Inferior parietal cortex (tissue), 1 donor: ENCODE results near the gene ERGIC3.
"Not testable (repeated sequence)": the region's sequence is repeated elsewhere in the genome, so short reads cannot be mapped to it uniquely, and the experiment has no call there.

Experiments used
- DNase-seq: peaks from one replicate; pipeline ENCODE4 v3.0.0-alpha.2; 2016; ENCODE audit errors: extremely low spot score

Gene ERGIC3

DNA sequence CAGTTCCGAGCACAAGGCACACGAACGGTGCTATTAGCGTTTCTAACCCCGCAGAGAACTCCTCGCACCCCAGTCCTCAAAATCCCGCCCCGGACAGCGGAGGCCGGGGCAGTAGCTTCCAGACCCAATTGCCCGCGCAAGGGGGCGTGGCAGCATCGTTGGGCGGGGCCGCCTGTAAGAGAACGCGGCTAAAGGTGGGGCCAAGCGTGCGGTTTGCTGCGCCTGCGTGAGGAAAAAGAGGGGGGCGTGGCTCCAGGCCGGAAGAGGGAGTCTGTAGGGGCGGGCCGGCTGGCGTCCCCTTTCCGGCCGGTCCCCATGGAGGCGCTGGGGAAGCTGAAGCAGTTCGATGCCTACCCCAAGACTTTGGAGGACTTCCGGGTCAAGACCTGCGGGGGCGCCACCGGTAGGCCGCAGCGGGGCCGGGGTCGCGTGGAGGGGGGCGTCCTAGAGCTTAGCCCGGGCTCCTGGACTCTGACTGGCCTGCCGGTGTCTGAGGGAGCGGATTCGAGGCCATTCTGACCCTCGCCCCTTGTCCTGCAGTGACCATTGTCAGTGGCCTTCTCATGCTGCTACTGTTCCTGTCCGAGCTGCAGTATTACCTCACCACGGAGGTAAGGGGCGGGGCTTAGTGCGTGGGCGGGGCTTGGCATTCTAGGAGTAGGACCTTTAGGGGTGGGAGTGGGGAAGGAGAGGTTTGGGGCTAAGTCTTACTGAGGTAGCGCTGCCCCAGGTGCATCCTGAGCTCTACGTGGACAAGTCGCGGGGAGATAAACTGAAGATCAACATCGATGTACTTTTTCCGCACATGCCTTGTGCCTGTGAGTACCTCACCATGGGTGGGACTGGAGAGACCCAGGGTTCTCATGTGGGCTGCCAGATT, at the start of gene ERGIC3:
Gene ERGIC3, plus strand, starts transcription at position 296 of the 880 bp plus-strand sequence. Its CDS starts 20 bp downstream, at position 316.
- DNase-seq: peak; percentile 93

DNA sequence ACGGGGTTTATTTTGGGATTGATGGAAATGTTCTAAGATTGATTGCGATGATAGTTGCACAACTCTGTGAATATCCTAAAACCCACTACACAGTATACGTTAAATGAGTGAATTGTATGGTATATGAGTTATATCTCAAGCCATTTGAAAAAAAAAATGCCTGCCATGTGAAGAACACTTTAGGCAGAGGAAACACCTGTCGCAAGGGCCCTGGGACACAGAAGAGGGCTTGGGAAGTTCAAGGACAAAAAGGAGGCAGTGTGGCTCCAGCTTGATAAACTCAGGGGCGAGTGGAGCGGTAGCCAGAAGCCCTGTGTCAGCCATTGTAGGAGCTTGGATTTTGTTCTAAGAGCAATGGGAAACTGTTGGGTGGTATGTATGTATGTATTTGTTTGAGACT, 49.5 kb upstream of the ERGIC3 start:
- no peak for DNase-seq

DNA sequence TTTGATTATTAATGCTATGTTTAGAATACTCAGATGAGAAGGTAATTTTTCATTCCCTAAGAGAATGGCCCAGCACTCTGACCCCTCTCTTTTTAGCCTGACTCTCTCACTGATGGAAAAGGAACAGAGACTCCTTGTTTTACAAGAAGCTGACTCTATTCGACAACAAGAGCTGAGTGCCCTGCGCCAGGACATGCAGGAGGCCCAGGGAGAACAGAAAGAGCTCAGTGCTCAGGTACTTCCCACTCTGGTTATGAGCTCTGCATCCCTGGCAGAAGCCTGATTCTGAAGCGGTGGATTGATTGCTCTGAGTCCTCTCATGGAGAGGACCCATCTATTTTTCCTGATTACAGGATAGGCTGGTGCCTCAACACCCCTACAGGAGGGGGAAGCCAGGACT, 45.4 kb upstream of the ERGIC3 start:
- no peak for DNase-seq

DNA sequence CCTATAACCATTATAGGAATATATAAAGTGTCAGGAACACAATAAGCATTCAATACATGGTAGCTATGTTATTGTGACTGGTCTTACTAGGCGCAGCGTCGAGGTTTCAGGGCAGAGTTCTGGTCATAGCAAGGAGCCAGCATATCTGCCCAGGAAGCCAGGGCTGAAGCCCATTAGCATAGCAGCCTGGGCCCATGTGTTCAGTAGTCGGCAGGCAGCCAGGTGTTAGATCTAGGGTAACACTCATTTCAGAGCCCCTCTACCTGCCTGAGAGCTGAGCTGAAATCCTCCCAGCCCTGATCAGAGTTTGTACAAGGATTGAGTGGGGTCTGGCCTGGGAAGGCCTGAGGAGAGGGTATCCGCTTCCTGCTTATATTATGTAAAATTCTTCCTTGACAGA, 44.6 kb upstream of the ERGIC3 start:
- DNase-seq: no peak

DNA sequence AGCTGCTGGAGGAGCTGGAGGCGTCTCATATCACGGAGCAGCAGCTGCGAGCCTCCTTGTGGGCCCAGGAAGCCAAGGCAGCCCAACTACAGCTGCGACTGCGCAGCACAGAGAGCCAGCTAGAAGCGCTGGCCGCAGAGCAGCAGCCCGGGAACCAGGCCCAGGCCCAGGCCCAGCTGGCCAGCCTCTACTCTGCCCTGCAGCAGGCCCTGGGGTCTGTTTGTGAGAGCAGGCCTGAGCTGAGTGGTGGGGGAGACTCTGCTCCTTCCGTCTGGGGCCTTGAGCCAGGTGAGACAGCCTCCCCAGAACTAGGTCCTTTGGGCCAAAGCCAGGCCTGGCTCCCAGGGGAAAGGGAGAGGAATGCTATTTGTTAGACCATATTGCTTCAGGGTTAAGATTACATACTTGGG, 44.1 kb upstream of the ERGIC3 start:
- DNase-seq: peak; percentile 28

DNA sequence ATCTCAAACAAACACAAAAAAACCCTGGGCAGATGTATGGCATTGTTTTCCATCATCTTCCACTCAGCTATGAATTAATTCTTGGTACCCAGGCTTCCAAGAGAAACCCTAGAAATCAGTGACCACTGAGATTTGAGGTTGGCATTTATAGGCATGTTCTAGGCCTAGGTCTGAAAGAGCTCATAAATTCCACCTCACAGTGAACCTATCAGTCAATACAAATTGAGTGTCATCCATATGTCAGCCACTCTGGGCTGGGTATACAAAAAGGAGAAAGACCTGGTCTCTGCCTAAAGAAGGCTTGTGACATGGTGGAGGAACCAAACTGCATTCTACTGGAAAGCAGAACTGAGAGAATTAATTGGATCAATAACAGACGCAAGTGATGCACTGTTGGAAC, 42.6 kb upstream of the ERGIC3 start:
- no peak for DNase-seq

DNA sequence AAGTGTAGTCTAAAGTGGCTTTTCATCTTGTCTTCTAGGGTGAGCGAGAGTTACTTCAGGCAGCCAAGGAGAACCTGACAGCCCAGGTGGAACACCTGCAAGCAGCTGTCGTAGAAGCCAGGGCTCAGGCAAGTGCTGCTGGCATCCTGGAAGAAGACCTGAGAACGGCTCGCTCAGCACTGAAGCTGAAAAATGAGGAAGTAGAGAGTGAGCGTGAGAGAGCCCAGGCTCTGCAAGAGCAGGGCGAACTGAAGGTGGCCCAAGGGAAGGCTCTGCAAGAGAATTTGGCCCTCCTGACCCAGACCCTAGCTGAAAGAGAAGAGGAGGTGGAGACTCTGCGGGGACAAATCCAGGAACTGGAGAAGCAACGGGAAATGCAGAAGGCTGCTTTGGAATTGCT, 39.5 kb upstream of the ERGIC3 start:
- DNase-seq: no peak

DNA sequence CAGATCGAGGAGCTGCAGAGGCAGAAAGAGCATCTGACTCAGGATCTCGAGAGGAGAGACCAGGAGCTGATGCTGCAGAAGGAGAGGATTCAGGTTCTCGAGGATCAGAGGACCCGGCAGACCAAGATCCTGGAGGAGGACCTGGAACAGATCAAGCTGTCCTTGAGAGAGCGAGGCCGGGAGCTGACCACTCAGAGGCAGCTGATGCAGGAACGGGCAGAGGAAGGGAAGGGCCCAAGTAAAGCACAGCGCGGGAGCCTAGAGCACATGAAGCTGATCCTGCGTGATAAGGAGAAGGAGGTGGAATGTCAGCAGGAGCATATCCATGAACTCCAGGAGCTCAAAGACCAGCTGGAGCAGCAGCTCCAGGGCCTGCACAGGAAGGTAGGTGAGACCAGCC, 38.6 kb upstream of the ERGIC3 start:
- DNase-seq: no peak

DNA sequence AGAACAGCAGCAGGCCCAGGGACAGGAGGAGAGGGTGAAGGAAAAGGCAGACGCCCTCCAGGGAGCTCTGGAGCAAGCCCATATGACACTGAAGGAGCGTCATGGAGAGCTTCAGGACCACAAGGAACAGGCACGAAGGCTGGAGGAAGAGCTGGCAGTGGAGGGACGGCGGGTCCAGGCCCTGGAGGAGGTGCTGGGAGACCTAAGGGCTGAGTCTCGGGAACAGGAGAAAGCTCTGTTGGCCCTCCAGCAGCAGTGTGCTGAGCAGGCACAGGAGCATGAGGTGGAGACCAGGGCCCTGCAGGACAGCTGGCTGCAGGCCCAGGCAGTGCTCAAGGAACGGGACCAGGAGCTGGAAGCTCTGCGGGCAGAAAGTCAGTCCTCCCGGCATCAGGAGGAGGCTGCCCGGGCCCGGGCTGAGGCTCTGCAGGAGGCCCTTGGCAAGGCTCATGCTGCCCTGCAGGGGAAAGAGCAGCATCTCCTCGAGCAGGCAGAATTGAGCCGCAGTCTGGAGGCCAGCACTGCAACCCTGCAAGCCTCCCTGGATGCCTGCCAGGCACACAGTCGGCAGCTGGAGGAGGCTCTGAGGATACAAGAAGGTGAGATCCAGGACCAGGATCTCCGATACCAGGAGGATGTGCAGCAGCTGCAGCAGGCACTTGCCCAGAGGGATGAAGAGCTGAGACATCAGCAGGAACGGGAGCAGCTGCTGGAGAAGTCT, 37.9 kb upstream of the ERGIC3 start:
- no peak for DNase-seq

DNA sequence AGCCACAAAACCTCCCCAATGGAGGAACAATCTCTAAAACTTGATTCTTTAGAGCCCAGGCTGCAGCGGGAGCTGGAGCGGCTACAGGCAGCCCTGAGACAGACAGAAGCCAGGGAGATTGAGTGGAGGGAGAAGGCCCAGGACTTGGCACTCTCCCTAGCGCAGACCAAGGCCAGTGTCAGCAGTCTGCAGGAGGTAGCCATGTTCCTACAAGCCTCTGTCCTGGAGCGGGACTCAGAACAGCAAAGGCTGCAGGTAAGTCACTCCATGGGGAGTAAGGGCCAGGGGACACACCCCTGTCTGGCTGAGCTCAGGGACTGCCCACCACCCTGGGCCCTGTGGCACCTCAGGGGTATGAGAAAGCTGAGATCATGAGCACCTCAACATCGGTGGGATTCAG, 37.1 kb upstream of the ERGIC3 start:
- DNase-seq: no peak

DNA sequence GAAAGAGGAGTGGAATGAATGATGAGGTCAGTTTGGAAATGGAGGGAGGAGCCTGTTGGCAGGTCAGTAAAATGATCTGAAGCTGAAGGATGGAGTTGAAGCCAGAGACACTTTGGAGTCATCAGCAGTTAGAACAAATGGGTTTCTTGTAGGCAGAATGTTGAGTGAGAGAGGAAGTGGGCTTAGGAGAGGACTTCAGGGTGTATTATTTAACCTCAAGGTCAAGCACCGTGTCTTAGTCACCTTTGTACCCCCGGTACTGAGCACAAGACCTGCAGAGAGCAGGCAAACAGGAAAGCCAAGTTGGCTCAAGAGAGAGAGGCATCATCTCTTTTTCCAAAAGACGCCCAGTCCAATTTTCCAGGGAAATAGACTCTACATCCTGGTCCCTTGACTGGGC, 35.7 kb upstream of the ERGIC3 start:
- no peak for DNase-seq

DNA sequence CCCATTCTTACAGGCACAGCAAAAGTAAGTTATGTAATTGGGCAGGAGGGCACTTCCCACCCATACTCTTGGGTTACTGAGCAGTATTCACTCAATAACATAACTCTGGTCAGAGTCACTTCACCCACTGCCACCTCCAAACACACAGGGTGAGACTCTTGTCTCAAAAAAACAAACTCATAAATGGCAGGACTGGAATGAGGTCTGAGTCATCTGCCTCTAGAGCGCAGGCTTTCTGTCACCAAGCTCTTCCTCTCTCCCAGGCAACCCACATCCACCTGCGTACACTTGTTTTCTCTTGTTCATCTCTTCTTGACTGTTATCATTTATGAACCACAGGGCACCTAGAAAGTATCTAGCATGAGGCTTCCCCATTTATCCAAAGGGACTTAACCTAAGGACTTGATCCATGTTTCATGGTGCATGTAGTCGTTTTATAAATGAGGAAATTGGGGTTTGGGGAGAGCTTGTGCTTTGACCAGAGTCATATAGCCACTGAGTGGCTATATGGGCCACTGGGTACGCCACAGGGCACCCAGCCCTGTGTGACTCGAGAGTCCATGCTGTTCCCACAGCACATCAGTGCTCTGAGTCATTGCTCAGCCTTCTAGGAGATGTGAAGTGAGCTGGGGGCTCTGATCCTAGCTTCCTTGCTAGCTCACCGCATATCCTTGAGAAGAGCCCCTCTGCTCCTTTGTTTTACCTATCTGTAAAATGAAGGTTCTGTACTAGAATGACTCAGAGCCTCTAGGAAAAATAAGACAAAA, 34.8 kb upstream of the ERGIC3 start:
- no peak for DNase-seq

DNA sequence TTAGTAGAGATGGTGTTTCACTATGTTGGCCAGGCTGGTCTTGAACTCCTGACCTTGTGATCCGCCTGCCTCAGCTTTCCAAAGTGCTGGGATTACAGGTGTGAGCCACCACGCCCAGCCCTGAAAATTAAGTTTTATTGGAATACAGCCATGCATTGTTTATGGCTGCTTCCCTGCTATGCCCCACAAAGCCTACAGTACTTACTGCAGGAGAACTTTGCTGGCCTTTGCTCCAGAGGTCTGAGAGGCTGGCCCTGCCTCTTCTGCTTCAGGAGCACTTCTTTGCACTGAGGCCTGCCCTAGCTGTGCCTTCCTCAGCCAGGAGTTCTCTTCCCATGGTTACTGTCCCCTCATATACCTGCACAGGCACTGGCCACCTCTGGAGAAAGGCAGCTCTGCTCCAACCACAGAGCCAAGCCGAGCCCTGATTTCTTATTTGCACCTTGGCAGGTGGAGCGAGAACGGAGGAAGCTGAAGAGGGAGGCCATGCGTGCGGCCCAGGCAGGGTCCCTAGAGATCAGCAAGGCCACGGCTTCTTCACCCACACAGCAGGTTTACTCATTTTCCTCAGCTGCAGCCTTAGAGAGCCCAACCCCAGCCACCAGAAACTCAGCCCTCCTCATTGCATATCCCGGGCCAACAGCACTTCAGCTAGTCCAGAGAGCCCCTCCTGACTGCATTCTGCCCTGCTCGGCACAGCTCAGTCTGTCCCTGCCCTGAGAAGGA, 33.2 kb upstream of the ERGIC3 start:
- no peak for DNase-seq

DNA sequence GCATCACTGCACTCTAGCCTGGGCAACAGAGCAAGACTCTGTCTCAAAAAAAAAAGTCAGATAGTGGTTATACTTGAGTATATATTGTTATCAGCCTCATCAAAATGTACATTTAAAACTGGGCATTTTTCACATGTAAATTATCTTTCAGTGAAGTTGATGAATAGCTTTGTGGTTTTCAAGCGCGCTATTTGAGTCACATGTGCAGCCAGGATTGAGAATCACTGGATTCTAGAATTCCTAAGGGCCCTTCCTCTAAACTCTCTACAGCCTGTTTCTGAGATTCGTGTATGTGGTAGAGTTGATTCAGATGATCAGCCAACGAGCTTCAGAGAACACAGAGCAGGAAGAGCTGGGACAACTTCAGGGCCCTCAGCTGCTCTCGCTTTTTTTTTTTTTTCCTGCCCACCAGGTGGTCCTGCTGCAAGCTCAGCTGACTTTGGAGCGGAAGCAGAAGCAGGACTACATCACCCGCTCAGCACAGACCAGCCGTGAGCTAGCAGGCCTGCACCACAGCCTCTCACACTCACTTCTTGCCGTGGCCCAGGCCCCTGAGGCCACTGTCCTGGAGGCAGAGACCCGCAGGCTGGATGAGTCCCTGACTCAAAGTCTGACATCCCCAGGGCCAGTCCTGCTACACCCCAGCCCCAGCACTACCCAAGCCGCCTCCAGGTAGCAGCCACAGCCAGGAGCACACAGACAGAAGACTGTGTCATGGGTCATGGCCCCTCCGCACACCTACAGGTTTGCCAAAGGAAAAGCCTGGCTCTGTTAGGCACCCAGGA, 30.7 kb upstream of the ERGIC3 start:
- no peak for DNase-seq

DNA sequence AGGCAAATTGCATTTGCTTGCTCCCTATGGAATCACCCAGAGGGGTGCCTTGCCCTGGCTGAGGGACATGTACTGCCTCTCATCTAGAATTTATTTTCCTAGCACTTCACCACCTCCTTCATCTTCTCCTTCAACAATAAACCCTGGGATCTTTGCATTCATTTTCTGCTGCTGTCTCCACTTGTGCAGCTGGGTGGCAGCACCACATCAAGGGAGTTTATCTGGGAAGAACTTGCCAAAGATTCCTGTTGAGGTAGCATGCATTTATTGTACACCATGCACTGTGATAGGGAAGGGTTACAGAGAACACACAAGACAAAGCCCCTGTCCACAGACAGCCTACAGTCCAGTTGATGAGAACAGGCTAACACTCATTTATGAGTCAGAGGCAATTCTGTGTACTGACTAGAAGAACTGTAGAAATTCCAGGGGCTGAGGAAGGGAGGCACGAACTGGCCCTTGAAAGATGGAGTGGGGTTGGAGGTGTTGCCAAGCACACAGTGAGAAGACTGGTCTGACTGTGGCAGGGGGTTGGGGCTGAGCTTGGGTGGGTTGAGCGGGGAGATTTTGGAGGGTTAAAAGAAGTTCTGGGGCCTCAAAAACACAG, 30.0 kb upstream of the ERGIC3 start:
- DNase-seq: peak; percentile 63

DNA sequence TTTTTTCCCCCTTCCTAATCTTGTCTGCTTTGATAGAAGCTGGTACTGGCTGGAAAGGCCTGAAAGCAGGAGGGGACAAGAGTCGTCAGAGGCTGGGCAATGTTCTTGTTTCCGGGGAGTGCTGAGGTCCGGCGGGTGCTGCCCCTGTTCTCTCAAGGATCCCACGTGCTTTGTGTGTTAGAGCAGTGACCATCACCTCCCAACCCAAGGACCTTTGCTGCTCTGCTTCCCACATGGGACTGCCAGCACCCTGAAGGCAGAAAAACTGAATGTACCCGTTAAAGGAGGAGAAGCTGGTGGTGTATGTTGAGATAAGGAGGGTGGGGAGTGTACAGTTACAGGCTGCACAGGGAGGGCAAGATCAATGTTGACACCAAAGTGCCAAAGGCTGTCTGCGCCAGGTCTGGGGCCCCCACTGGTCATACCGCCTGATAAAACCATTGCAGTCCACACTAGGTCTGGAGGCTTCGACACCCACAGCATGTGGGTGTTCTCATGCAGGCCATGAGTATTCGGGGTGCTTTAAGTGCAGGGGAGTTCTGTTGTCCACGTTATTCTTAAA, 27.4 kb upstream of the ERGIC3 start:
- DNase-seq: no peak

DNA sequence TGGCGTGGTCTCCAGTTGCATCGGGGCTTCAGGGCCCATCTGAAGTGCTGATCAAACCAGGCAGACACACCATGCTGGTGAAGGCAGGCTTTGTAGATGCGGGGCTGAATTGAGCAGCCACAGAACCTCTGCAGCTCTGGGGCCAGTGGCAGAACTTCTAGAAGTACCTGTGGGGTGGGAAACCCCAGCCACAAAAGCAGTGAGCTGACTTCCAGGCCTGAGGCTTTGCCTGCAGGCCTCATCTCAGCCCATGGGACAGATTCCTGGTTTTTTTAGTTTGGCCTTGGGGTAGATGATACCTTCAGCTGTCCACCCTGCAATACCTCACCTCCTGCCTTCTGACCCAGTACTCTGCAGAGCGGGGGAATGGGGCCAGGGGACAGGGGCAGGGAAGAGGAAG, 26.5 kb upstream of the ERGIC3 start:
- no peak for DNase-seq

DNA sequence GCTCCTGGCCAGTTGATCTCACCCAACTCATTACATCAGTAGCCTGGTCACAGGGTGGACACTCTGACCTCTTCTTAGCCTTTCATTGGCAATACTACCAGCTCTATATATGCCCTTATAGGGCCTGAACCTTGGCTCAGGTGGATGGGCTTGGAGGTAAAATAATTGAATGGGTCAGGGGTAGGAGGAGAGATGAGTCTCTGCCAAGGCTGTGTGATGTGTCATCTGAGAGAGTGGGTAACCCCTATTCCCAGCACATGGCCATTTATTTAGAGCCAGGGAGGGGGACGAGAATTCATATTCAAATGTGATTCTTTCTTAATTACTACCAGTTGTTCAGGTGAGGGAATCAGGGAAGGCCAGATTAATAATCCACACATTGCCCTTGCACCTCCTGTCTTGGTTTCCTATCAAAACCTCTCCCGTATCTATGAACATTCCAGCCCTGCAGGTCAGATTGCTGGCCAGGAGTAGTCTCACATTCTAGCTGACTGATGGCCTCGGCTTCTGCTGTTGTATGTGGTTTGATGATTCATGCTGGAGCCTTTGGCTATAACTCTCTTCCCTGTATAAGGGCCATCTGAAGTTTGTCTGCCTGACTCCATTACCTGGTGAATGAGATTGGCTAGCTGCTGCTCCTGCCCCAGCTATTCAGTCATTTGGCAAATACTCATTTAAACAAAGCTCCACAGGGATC, 25.8 kb upstream of the ERGIC3 start:
- DNase-seq: no peak

DNA sequence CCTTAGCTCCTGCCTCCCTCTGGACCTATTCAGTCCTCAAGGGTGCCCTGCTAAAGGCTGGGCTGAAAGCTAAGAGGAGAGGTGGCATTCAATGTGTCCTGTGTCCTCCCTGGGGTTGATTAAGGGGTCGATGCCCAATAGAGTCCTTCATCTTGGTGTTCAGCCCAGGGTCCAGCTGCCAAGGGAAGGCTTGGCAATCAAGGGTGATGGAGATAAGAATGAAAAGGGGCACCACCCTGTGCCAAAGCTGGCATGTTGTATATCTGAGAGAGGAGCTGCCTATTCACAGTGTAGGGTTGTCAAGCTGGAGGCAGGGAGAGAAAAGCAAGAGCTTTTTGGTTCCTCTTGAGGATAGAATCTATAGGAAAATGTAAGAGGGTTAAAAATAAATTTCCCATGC, 24.8 kb upstream of the ERGIC3 start:
- no peak for DNase-seq

DNA sequence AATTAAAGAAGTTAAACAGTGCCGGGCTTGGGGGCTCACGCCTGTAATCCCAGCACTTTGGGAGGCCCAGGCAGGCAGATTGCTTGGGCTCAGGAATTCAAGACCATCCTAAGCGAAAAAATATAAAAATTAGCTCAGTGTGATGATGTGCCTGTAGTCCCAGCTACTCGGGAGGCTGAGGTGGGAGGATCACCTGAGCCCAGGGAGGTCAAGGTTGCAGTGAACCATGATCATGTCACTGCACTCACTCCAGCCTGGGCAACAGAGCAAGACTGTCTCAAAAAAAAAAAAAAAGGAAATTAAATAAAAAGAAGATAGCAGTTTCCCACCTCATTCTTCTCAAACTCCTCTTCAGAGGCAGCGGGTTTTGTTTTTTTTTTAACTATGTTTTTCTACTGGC, 24.1 kb upstream of the ERGIC3 start:
- not testable (repeated sequence) for DNase-seq
